OCI-LY1 (cell line): ENCODE measurements around the gene NUMB.

ENCODE experiments used
- H2AFZ ChIP-seq: fragments of 200-600 bp; sonication (generic), shearing (Covaris generic); 2 replicates; pipeline ENCODE4 v1.6.0; 2014; ENCODE audit warnings: antibody characterized with exemption, mild to moderate bottlenecking, low read length
- H3F3A ChIP-seq: fragments of 200-600 bp; sonication (generic), shearing (Covaris generic); 2 replicates; pipeline ENCODE4 v1.6.0; 2014; ENCODE audit warnings: mild to moderate bottlenecking, antibody characterized with exemption, low read length, moderate library complexity; ENCODE audit not compliant: insufficient read depth
- H3K27ac ChIP-seq: fragments of 200-600 bp; sonication (generic); 2 replicates; pipeline ENCODE4 v1.5.1; 2014; ENCODE audit warnings: low read length, mixed run types, mild to moderate bottlenecking, low read depth; ENCODE audit not compliant: poor library complexity, severe bottlenecking
- H3K27me3 ChIP-seq: fragments of 200-600 bp; sonication (generic); 2 replicates; pipeline ENCODE4 v1.6.0; 2014; ENCODE audit warnings: antibody characterized with exemption, mild to moderate bottlenecking, low read length, moderate library complexity; ENCODE audit not compliant: insufficient read depth
- H3K36me3 ChIP-seq: fragments of 200-600 bp; sonication (generic); 2 replicates; pipeline ENCODE4 v1.6.1; 2014; ENCODE audit warnings: mild to moderate bottlenecking, antibody characterized with exemption, low read length, moderate library complexity, mixed read lengths; ENCODE audit not compliant: insufficient read depth
- H3K4me1 ChIP-seq: fragments of 200-600 bp; sonication (generic); 2 replicates; pipeline ENCODE4 v1.5.1; 2014; ENCODE audit warnings: mild to moderate bottlenecking, low read length, moderate library complexity; ENCODE audit not compliant: insufficient read depth, severe bottlenecking
- H3K4me2 ChIP-seq: fragments of 200-600 bp; sonication (generic), shearing (Covaris generic); 2 replicates; pipeline ENCODE4 v1.6.1; 2014; ENCODE audit warnings: low read length
- H3K4me3 ChIP-seq: fragments of 200-600 bp; sonication (generic); 2 replicates; pipeline ENCODE4 v1.5.1; 2014; ENCODE audit warnings: low read length, low read depth, mild to moderate bottlenecking, mixed read lengths; ENCODE audit not compliant: poor library complexity, severe bottlenecking
- H3K79me2 ChIP-seq: fragments of 200-600 bp; shearing (Covaris generic); 2 replicates; pipeline ENCODE4 v1.6.1; 2016; ENCODE audit warnings: mixed run types, low read length, mixed read lengths; ENCODE audit not compliant: insufficient read depth
- H3K9ac ChIP-seq: fragments of 200-600 bp; sonication (generic), shearing (Covaris generic); 2 replicates; pipeline ENCODE4 v1.6.1; 2014; ENCODE audit warnings: mild to moderate bottlenecking, low read length, mixed read lengths
- H3K9me2 ChIP-seq: fragments of 200-600 bp; sonication (generic), shearing (Covaris generic); 2 replicates; pipeline ENCODE4 v1.6.1; 2014; ENCODE audit warnings: low read depth, mild to moderate bottlenecking, low read length, mixed read lengths
- H3K9me3 ChIP-seq: fragments of 200-600 bp; shearing (Covaris generic); 2 replicates; pipeline ENCODE4 v1.6.1; 2014; ENCODE audit warnings: low read length, mixed read lengths
- H4K20me1 ChIP-seq: fragments of 200-600 bp; sonication (generic), shearing (Covaris generic); 2 replicates; pipeline ENCODE4 v1.6.0; 2016; ENCODE audit warnings: mild to moderate bottlenecking, low read length; ENCODE audit not compliant: insufficient read depth
- EZH2 ChIP-seq: fragments of 200-600 bp; sonication (generic), shearing (Covaris generic); IDR thresholded peaks from 2 replicates; pipeline ENCODE4 v1.8.0; 2017; ENCODE audit warnings: borderline replicate concordance, mixed run types, mild to moderate bottlenecking, antibody characterized with exemption, low read length, moderate library complexity, mixed read lengths
- TF ChIP-seq, protein P1 (sequence below): fragments of 200-600 bp; sonication (generic), shearing (Covaris generic); IDR thresholded peaks from 2 replicates; pipeline ENCODE4 v1.5.1; 2017; ENCODE audit warnings: mild to moderate bottlenecking, antibody characterized with exemption, low read length, moderate library complexity, mixed read lengths

The NUMB gene

DNA sequence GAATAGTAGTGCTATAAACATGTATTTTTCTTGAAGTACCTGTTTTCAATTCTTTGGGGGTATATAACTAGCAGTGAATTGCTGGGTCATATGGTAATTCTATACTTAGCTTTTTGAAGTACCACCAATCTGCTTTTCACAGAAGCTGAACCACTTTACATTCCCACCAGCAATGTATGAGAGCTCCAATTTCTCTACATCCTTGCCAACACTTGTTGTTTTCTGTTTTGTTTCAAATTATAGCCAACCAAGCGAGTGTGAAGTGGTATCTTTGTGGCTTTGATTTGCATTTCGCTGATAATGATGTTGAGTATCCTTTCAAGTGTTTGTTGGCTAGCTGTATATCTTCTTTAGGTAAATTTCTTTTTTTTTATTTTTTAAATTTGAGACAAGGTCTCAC lies 125.3 kb downstream of the NUMB start:
- Histone ChIP-seq H3F3A (no peaks in the 10 kb centered on the region), H3K9ac (no peak overlapping the region), H3K9me3 (no peaks in the 10 kb centered on the region; the same call in 1 of the 2 replicates), H3K4me3 (no peak overlapping the region), H3K4me1 (no peaks in the 10 kb centered on the region), H3K79me2 (no peaks in the 10 kb centered on the region), H2AFZ (no peak overlapping the region), H3K27ac (no peak overlapping the region), H3K27me3 (no peaks in the 10 kb centered on the region), H3K9me2 (no peaks in the 10 kb centered on the region), H4K20me1 (no peaks in the 10 kb centered on the region), H3K4me2 (no peak overlapping the region), H3K36me3 (no peaks in the 10 kb centered on the region)
- TF ChIP-seq EZH2, result no peak
- TF ChIP-seq, protein P1, sequence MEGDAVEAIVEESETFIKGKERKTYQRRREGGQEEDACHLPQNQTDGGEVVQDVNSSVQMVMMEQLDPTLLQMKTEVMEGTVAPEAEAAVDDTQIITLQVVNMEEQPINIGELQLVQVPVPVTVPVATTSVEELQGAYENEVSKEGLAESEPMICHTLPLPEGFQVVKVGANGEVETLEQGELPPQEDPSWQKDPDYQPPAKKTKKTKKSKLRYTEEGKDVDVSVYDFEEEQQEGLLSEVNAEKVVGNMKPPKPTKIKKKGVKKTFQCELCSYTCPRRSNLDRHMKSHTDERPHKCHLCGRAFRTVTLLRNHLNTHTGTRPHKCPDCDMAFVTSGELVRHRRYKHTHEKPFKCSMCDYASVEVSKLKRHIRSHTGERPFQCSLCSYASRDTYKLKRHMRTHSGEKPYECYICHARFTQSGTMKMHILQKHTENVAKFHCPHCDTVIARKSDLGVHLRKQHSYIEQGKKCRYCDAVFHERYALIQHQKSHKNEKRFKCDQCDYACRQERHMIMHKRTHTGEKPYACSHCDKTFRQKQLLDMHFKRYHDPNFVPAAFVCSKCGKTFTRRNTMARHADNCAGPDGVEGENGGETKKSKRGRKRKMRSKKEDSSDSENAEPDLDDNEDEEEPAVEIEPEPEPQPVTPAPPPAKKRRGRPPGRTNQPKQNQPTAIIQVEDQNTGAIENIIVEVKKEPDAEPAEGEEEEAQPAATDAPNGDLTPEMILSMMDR, result no peak

DNA sequence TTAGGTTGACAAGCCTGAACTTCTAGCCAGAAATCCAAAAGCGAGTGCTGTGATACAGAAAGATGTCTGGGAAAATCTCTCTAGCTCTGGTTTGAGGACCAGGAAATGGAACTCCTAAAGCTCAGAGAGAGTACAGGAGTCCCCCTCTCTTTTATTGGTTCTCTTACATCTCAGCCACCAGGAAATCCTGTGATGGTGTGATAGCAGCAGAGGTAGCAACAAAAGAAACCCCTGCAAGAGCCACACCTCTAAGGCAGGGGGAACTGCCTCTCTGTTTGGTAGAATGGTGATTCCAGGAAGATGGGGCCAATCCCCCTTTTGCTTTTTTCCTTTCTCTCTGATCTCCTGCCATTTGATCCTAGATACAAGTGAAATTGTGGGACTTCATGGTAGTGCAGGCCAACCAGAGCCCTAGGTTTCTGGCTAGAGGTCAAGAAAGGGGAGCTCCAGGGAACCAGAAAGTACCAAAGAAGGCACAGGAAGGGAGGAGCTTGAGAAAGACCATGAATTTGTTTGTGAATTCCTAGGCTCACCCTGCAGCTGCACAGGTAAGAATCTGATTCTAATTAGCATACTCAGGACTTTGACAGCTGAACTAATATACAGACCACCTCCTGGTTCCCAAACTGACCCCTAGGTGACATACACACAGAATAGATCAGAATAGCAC lies 132.6 kb downstream of the NUMB start:
- Histone ChIP-seq H3F3A (no peaks in the 10 kb centered on the region), H3K9me2 (no peaks in the 10 kb centered on the region), H4K20me1 (no peaks in the 10 kb centered on the region), H2AFZ (no peak overlapping the region), H3K9me3 (no peaks in the 10 kb centered on the region), H3K4me1 (peaks cover 6% of the 10 kb centered on the region), H3K4me3 (no peak overlapping the region), H3K79me2 (no peaks in the 10 kb centered on the region), H3K9ac (no peak overlapping the region), H3K4me2 (no peak overlapping the region), H3K27me3 (no peaks in the 10 kb centered on the region), H3K27ac (no peak overlapping the region), H3K36me3 (no peaks in the 10 kb centered on the region)
- no peak for TF ChIP-seq EZH2
- TF ChIP-seq, protein P1, result no peak

DNA sequence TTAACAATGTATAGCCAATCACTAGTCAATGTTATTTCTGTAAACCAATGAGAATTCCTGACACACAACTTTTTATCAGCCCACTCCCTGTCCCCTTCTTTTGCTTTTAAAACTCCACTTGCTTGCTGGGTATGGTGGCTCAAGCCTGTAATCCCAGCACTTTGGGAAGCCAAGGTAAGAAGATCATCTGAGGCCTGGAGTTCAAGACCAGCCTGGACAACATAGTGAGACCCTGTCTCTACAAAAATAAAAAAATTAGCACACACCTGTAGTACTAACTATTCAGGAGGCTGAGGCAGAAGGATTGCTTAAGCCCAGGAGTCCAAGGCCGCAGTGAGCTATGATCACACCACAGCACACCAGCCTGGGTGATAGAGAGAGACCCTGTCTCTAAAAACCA lies 133.3 kb downstream of the NUMB start:
- Histone ChIP-seq H2AFZ (no peak overlapping the region), H3F3A (no peaks in the 10 kb centered on the region), H3K27me3 (no peaks in the 10 kb centered on the region), H3K79me2 (no peaks in the 10 kb centered on the region), H3K36me3 (no peaks in the 10 kb centered on the region), H3K4me1 (peaks cover 6% of the 10 kb centered on the region), H3K9me3 (no peaks in the 10 kb centered on the region), H4K20me1 (no peaks in the 10 kb centered on the region), H3K9me2 (no peaks in the 10 kb centered on the region), H3K4me3 (no peak overlapping the region), H3K27ac (no peak overlapping the region), H3K4me2 (no peak overlapping the region), H3K9ac (no peak overlapping the region)
- TF ChIP-seq, protein P1, result no peak
- no peak for TF ChIP-seq EZH2
